GDM1 (cell line): ENCODE measurements around the gene ST6GALNAC3.
"Not testable (repeated sequence)": the region's sequence is repeated elsewhere in the genome, so short reads cannot be mapped to it uniquely, and the experiment has no call there.

Source experiments
- DNase-seq: peaks from one replicate; lab custom pipeline; 2025; lab: John Stamatoyannopoulos, UW

ST6GALNAC3 gene

DNA sequence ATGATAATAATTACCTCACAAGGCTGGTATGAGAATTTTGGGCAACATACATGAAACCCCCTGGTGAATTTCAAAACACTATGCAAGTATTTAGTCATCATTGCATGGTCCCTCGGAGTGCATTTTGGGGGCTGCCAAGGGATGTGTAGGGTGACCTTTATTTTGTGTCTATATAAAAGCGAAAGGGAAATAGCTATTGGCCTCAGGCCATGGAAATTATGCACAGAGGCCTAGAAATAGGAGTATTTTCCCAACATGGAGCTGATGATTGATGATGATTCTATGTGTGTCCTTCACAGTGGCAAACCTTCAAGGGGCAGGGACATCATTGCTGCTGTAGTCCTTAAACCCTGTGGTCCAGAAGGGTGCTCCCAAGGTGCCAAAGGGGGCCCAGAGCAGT lies 265.5 kb downstream of the ST6GALNAC3 start:
- DNase-seq = no peak

DNA sequence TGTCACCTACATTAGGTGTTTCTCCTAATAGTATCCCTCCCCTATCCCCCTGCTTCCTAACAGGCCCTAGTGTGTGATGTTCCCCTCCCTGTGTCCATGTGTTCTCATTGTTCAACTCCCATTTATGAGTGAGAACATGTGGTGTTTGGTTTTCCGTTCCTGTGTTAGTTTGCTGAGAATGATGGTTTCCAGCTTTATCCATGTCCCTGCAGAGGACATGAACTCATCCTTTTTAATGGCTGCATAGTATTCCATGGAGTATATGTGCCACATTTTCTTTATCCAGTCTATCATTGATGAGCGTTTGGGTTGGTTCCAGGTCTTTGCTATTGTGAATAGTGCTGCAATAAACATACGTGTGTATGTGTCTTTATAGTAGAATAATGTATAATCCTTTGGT lies 267.3 kb downstream of the ST6GALNAC3 start:
- not testable (repeated sequence) for DNase-seq

GRCh38 chr1:76343356-76343755 lies 268.8 kb downstream of the ST6GALNAC3 start:
- DNase-seq = no peak

DNA sequence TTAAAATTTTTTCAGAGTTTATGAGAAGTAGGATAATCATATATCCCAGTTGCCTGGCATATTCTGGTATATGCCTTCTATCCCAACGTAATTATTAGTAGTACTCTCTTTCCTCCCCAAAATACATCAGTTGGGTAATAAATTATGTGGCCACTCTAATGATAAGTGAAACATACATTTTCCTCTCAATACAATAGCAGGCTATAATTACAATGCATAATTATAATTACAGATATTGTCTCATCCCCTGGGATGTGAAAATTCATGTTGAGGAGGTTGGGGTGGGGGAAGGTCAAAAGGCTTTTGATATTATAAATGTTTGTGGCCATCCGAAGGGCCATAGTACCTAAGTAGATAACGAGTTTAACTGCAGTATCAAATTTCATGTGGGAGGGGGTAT lies 277.1 kb downstream of the ST6GALNAC3 start:
- DNase-seq = no peak

DNA sequence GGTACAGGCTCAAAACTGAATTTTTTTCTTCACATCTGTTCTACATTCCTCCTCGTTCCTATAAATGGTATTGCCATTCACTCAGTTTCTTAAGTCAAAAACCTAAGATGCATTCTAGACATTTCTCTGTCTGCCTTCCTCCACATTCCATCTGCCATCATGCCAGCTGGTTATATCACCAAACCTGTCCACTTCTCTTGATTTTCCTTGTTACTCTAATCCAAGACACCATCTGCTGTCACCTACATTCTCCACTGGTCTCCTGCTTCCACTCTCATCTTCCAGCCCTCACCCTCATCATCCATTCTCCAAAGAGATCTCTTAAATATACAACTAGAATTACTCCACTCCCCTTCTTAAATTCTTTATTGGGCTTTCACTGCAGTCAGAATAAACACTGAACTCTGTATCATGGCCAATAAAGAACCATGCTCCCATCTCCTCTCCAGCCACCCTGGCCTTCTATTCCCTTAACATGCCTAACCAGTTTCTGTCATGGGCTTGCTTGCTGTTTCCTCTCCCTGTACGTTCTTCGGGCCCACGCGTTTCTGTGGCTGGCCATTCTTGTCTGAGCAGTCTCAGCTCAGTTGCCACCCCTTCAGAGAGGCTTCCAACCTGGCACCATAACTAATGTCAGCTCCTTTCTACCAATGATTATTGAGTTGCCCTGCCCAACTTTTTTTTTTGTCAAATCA lies 278.3 kb downstream of the ST6GALNAC3 start:
- DNase-seq = no peak

GRCh38 chr1:76354236-76354635 lies 279.7 kb downstream of the ST6GALNAC3 start:
- DNase-seq = no peak

DNA sequence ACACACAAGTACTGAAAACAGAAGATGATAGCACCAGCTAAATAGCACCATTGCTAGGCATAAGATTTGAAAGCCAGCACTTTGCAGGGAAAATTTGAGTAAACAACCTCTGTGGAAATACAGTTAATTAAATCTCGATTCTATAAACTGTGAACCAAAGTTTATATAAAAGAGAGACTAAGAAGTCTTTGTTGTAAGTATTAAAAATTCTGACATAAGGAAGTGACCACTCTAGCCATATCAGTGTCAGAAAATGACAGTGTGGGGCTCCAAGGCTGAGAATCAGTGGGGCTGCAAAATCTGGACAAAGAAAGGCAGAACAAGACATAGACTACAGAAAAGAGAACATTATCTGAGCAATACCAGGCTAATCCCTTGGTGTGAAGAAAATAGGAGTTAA lies 292.2 kb downstream of the ST6GALNAC3 start:
- no peak for DNase-seq

- DNase-seq = no peak
Measured at GRCh38 chr1:76371941-76372340, 297.4 kb downstream of the ST6GALNAC3 start.

DNA sequence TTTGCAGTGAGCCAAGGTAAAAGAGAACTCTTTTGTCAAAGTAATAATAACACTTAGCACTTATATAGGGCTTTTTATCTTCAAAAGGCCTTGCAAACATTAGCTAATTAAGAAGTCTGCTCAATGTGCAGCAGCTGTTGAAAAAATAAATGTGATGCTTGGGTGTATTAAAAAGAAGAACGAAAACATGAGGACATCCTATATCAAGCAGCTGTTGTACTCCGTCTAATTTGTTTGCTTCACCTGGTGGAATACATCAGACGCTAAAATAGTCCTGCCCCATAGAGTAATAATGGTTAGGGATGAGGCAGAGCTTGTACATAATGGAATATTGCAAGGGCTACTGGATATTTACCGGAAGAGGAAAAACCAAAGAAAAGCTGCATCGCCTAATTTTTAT lies 299.5 kb downstream of the ST6GALNAC3 start:
- no peak for DNase-seq

- DNase-seq = no peak
Measured at GRCh38 chr1:76377247-76377646, 302.7 kb downstream of the ST6GALNAC3 start.

- no peak for DNase-seq
Measured at GRCh38 chr1:76379506-76379905, 305.0 kb downstream of the ST6GALNAC3 start.

GRCh38 chr1:76381450-76382097 lies 307.0 kb downstream of the ST6GALNAC3 start:
- no peak for DNase-seq

GRCh38 chr1:76388261-76388660 lies 313.7 kb downstream of the ST6GALNAC3 start:
- DNase-seq = no peak

- no peak for DNase-seq
Measured at GRCh38 chr1:76390456-76390855, 315.9 kb downstream of the ST6GALNAC3 start.

GRCh38 chr1:76395059-76395458 lies 320.5 kb downstream of the ST6GALNAC3 start:
- no peak for DNase-seq

DNA sequence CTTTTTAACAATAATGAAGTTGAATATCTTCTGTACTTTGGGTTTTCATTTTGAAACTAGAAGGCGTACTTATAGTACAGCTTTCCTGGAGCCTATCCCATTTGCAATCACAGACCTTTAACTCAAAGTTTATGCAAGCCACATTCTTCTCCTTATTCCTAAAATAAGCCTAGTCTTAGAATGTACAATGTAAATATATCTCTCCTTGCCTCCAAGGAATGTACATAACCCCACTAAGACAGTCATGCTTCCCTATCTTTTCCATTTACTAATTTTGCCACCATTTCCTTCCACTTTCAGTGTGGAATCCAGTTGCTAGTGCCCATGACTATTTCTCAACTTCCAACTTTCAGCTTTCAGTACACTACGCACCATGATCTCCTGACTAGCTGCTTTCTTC lies 327.6 kb downstream of the ST6GALNAC3 start:
- no peak for DNase-seq

DNA sequence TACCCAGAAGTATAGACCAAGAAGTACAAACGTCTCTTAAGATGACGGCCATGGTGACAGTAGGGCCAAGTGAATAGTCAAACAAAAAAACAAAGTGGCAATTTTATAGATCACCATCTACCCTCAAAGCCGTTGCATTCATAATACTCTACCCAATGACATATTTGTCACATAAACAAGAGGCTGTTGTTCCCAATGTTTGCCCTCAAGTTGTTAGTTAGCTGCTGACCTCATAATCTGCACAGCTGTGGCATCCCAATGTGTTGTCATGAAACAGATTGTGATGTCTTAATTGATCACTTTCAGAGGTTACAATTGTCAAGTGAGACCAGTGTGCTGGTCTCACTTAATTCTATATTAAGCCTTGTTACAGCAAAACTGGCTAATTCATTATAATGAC lies 333.8 kb downstream of the ST6GALNAC3 start:
- no peak for DNase-seq

- DNase-seq = no peak
Measured at GRCh38 chr1:76410499-76410898, 336.0 kb downstream of the ST6GALNAC3 start.

DNA sequence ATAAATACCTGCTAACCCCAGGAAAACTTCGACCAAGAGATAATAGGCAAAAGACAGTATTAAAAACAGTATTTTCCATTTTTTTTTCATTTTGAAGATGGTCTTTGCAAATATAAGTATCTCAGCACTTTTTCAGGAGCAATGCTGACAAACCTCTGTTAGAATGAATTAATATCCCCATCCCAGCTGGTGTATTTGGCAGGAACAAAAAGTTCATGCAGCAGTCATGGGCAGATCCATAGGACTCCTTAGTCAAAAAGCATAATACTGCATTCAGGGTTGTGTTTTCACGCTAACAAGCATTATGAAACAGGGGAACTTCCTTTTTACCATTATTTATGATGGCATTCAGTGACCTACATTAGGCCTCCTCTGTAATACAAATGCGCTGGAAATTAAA lies 344.0 kb downstream of the ST6GALNAC3 start:
- no peak for DNase-seq

DNA sequence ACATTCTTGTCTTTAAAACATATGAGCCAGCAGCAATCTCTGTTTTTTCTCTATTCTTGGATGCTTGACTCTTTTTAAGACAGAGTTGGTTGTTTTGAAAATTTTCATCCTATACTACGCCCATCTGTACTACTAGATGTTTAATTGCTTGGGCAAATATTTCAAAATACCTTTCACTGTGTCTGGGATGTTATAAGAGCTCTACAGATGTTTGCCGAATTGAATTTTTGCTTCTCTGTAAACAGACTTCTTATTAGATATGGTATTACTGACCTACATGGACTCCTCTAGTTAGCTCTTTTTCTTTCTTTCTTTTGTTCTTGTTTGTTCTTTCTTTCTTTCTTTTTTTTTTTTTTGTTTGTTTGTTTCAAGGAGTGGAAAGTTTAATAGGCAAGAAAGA lies 345.1 kb downstream of the ST6GALNAC3 start:
- DNase-seq = no peak

DNA sequence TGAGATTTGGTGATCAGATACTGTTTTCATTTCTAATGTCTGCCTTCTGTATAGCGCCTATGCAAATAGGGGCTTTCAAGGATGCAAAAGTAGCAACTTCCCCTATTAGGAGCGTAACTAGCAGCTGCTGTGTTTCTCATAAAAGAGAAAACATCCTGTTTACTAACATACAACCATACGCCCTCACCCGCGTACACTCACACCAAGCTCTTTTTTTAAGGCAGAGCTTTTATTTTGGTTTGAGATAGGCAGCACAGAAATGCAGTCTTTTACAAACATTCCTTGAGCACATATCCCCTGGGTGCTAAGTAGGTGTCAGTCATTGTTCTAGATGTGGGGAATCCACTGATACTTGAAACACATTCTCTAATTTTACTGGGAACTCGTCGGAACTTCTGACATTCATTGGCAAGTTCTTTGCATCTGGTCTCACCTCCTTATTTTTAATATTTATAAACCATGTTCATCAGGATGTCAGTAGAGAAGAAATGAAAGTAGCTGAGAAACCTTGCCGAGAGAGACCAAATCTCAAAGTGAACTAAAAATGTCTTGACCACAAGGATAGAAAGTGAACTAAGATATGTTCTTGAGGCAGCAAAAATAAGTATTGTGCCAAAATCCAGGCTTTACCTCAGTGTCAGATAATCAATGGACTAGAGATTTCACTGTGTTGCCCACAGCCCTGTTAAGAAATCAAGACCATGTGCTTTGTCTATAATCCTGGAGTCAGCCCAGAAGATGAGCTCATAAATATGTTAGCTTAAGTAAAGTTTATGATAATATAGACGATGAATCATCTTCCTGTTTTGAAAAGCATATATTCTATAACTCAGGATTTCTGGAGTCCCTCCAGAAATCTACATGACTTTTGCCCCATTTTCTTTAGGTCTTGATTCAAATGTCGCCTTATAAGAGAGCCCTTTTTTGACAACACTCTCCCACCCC lies 350.9 kb downstream of the ST6GALNAC3 start:
- no peak for DNase-seq

- DNase-seq = no peak
Measured at GRCh38 chr1:76426606-76427005, 352.1 kb downstream of the ST6GALNAC3 start.

DNA sequence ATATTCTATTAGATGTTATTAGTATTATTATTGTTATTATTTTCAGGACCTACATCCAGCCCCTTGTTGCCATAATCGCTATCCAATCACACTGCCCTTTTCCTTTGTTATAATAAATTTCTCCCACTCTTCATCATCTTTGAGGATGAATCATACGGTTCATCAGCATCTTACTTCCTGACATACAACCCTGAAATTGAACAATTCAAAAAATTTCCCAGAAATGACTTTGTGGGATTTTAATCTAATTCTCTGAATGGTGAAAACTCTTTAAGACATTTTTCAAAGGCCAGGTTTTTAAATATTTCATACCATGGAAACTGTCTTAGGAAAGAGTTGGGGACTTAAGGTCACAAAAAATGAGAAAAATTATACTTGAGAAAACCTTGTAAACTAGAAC lies 353.5 kb downstream of the ST6GALNAC3 start:
- DNase-seq = no peak
